ENCODE data around the gene PRKCE.

PRKCE gene

DNA sequence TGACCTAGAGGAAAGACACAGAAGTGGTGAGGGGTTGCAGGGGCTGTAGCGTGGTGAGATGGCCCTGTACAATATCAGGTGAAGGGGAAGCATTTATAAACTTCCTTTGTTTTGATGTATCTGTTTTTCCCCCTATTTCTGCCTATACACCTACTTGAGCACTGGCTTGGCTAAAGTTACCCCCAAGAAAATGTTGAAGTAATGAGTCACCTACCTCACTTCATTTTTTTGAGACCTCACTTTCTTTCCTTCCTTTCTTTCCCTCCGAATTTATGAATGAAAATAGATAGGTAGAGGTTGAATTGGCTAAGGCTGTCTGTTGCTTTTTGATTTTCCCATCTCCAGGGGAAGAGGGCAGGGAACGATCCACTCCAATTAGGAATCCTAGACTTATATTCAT, 414.6 kb downstream of the PRKCE start:
- DNase-seq, result no peak

DNA sequence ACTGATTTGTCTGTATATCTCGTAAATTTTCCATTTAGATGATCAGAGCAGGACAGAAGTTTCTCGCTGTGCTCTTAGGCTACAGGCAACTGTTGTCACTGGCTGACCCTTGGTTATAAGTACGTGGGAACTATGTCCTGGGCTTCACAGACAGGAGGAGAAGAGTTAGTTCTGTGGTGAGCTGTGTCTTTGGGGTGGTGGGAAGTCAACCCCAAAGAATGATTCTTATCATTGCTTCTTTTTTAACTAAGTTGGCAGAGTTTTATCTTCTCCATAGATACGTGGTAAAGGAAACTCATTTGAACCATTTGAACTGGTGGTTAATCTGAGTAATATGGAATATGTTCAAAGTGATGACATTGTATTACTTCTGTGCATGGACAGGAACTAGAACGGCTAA, 415.1 kb downstream of the PRKCE start:
- no peak for DNase-seq

DNA sequence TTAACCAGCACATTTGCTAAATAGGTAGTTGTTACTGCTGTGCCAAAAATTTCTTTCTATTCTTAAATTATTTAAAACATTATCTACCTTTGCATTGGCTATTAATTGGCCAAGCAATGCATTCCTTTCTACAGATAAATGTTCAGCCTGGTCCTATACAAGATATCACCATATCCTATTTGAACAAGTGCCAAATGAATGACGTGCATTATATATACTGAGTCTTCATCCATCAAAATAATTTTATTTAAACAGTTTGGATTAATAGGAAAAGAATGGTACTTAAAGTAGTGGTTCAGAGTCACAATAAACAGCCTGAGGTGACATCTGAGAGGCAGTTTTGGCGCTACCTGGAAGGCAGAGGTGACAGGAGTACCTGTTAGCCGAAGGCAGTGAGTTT, 415.6 kb downstream of the PRKCE start:
- DNase-seq, result no peak

DNA sequence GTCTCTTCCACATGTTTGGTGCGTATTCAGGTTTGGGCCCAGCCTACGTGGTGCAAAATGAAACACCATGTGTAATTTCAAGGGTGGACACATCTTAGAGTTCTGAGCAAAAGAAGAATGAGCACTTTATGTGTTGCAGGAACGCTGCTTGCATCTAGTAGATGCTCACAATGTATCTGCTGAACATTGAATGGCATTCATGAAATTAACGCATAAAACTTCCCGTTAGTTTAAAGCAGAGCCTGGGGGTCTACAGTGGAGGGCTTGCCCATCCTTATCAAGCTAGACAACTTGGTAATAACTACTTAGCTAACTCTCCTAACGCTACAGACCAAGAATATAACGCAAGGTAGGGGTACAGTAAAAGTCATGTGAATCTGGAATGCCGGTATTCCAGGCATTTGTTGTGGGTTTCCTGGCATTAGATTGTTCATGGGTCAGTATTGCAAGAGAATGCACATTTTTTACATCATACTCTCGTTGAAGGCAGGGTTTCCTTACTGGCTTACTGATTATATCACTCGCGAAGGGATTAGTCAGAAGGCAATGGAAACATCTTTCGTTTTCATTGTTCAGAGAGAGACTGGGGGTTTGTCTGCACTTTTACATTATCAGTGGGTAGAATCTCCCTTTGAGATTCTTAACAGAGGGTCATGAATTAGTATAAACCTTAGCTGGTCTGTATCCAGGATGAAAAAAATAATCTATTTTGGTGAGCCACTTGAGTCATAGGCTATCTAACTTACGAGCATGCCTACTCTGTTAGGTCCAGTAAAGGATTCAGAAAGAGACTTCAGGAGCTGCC, 416.2 kb downstream of the PRKCE start:
- DNase-seq, result no peak

DNA sequence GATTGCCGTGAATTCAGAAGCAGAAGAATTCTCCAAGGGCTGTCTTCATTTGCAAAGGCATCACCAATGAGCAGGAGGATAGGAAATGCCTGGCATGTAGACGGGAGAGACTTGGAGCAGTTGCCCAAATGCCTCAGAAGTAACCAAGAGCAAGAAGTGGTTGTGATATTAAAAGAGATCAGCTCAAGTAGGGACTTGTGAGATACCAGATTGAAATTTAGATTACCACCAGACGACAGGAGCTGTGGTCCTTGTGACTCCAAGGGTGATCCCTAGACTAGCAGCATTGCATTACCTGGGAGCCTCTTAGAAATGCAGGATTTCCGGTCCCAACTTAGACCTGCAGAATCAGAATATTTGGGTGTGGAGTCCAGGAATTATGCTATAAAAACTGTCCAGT, 417.2 kb downstream of the PRKCE start:
- no peak for DNase-seq

DNA sequence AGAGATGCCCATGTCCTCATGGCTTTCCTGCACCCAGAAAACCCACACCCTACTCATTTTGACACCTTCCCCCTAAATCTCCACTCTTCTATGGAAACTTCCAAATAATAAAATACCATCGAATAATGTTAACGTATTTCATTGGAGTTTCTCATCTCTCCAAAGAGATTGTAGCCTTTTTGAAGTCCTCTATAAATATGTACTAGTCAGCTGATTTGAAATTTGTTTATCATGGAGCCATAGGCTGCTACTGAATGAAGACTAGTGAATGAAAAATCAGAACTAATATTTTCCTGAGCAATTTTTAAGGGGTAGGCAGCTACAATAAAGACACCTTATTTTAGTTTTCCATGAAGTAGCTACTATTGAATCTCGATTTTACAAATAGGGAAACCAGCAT, 419.6 kb downstream of the PRKCE start:
- no peak for DNase-seq

DNA sequence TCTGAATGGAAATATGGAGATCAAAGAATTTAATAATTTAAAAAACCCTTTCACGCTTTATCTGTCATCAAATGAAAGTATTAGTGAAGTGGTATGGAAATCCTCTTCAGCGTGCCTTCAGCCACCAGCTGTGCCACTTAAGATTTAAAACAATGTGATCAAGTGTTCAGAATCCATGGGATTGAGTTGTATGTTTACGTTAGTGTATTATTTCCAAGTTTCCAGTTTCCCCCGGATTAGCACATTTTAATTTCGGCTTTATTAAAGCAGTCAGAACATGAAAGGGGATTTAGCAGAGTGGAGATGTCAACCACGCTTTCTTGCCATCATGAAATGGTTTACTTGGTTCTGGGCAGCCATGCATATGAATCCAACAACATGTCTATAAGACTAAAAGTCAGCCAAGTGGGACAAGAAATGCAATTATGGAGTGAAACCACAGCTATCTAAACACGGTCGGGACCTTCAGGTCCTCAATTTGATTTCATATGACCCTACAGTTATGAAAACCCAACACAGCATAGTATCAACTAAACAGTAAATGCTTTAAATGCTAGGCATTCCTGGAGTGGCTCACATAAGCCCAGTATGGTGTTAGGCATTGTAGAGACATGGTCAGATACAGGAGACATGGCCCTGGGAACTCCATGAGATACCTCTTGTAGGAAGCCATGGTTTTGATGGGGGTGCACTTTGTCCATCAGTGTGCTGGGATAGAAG, 420.8 kb downstream of the PRKCE start:
- DNase-seq, result no peak

DNA sequence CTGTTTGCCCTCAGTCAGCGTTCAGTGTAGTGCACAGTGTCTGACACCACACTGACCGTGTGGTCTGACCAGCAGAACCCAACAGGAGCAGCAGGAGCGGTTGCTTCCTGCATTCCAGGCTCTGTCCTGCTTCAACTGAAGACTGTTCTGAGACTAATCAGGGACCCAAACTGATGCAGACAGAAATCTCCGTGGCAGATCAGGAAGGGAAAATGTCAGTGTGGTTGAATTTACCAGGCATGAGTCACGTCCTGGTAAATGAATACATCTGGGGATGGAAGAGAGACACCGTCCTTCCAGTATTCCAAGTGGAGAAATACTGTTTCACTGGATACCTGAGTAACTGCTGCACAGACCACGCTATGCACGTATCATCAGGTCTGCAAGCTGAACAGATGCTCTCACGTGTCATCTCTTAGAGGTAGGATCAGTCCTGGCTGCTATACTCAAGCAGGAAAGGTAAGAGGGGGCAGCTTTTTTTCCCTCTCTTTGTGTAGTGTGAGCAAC, 422.1 kb downstream of the PRKCE start:
- DNase-seq, result no peak

DNA sequence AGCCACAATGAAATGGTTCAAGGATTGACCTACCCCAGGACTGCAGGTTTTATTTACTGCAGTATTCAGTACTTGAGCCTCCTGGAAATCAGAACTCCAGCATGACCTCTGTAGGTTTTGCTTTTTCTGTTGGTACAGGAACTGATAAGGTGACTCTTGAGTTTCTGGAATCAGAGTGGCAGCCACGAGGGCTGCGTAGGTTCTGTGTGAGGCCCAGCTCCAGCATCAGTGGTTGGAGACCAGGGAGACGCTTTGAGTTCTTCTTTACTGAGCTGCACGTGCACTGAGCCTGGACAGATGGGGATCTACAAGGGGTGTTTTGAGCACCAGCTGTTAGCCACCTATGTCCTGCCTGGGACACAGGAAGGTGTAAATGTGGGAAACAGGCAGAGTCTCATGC, 423.0 kb downstream of the PRKCE start:
- no peak for DNase-seq

DNA sequence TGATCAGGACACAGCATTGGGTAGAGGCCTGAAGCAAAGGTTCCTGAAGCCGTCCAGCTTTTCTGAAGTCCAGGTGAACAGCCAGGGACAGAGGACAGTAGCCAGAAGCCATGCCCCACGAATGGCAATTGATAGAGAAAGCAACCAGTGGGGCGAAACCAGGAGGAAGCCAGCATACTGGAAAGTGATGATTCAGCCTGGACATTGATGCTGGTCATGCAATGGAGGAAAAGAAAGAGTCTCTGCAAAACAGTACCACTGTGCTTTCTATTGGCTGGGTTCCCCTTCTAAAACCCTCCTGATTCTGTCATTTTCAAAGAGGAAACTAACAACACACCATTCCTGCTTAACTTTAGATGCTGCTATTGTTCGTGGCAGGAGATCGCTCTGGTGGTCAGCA, 424.4 kb downstream of the PRKCE start:
- no peak for DNase-seq

DNA sequence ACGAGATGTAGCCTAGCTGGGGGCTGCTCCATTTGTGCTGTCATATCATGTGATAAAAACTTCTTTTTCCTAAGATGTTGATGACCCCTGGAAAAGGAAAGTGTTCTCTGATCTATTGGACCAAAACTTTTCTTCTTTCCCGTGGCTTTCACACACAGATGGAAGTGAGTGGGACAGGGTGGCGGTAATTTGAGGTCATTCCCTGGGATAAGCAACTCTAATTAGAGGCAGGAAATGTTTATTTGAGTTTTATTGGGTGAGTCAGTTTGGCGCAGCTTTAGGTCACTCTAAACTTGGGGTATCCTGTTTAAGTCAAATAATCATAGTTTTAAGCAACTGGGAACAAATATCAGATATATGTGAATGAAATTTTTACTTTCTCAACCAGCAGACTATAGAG, 424.8 kb downstream of the PRKCE start:
- DNase-seq, result no peak

DNA sequence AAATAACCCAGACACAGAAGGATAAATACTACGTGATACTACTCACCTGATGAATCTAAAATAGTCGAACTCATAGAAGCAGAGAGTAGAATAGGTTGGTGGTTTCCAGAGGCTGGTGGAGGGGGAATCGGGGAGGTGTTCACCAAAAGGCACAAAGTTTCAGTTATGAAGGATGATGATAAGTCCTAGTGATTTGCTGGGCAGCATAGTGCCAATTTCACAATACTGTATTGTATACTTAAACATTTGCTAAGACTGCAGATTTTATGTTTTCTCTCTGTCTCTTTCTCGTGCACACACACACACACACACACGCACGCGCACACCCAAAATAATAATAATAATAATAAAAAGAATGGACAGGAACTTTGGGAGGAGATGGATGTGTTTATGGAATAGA, 425.4 kb downstream of the PRKCE start:
- DNase-seq, result no peak

DNA sequence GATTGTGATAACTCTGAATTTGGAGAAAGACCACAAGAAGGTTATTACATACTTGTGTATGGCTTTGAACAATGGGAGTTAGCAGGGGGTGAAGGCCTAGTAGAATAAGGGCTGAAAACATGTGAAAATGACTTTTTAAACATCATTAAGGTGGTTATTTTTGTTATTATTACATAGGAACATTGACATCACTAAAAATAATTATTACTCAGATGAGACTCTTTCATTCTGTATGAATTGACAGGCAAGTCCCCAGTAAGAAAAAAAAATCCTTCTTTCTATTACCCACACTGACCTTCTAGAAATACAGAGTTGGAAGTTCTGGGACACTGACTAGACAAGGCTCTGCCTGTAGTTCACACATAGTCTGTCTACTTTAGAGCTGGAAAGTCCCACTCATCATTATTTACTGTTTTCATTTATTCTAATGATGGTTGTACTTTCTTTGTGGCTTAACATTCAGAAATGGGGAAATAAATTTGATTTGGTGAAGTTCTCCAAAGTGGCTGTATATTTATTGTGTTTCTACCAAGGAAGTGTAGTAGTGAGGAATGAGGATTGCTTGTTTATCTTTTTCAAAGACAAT, 426.1 kb downstream of the PRKCE start:
- DNase-seq, result no peak

DNA sequence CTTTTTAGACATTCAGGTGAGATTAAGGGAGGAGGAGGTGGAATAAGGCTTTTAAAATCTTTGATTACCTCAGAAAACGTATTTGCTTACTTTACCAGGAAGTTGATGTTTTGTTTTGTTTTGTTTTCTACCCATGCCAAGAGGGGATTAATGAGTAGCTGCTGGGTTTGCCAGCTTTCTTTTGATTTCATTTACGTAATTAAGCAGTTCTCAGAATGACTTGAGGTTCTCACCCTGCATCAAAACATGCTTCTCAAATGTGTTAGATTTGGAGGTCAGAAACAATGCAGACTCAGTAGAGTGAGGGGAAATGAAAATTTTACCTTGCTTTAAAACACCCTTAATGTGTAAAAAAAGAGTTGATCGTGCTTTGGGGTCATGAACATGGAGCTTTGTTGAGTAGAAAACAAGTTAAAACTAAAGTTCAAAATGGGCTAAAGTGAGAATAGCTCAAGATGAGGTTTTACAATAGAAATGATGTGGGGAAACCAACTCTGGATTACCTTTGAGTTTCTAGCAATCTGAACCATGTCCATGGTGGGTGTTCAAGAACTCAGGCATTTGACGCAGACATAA, 428.6 kb downstream of the PRKCE start:
- no peak for DNase-seq

DNA sequence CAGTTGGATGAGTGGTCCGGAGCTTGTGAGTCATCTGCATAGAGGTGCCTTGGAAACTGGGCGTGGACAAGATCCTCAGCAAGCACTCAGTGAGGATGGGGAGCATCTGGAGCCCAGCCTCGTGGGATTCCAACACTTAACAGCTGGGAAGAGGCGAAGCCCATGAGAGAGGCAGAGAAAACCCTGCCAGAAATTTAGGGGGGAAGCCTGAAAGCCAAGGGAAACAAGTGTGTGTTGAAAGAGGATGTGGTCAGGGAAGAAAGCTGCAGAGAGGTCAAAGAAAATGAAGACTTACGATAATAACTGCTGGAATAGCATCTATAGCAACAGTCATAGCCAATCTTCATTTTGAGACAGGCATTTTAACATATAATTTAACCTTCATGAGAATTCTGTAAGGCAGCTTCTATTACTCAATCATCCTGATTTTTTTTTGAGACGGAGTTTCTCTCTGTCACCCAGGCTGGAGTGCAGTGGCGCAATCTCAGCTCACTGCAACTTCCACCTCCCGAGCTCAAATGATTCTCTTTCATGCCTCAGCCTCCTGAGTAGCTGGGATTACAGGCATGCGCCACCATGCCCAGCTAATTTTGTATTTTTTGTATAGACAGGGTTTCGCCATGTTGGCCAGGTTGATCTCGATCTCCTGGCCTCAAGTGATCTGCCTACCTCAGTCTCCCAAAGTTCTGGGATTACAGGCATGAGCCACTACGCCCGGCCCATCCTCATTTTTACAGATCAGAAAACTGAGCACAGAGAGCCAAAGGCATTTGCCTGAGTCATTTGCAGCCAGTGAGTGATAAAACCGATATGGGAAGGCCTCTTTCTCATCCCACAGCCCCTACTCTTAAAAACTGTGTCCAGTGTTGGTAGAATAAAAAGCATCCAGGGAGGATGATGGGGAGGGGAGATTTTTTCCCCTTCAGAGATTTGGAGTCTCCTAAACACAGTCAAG, 431.3 kb downstream of the PRKCE start:
- no peak for DNase-seq

DNA sequence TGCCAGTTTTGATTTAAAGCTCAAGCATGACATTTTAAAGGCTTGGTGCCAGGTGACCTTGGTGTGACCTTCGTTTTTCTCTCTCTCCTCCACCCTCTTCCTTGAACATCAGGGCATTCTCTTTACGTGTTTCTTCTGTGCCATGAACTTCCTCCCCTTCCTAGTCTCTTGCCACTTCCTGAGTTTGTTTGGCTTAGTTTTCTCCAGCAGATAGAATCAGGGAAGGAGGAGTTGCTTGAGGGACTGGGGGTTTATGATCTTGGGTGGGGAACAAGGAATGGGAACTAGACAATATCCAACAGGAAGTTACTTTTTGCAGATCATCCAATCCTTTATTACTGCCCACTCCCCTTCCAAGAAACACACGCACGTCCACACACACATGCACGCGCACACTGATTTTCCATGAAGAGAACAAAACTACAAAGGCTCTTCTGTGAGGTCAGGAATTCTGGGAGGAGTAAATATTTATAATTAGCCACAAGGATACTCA, 435.1 kb downstream of the PRKCE start:
- no peak for DNase-seq

DNA sequence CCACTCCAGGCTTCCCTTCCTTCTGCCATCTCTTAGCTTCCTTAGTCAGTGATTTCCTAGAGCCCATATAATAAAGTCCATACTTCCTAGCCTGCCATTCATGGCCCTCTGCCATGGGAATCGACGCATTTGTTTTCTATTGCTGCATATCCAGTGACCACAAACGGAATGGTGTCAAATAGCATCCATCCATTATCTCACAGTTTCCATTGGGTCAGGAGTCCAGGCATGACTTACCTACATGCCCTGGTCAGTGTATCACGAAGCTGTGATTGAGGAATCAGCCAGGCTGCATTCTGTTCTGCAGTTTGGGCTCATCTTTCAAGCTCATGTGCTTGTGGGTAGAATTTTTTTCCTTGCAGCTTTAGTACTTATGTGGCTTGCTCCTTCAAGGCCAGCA, 436.0 kb downstream of the PRKCE start:
- DNase-seq, result no peak

DNA sequence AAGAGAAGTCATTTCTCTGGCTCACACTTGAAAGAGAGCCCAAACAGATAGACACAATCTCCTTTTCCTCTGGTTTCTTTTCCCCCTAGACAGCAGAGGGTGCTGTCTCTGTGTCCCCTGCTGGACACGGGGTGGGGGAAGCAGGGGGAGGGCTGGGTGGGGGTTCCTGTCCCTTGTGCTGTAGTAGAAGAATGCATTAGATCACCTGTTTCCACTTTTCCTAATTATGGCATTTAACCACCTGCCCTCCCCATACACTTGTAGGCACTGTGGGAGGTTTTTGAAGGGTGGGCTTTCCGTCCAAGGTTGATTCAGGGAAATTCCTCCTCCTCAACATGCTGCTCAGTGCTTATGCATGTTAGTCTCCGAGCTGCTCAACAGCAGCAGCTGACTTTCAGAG, 439.5 kb downstream of the PRKCE start:
- no peak for DNase-seq

DNA sequence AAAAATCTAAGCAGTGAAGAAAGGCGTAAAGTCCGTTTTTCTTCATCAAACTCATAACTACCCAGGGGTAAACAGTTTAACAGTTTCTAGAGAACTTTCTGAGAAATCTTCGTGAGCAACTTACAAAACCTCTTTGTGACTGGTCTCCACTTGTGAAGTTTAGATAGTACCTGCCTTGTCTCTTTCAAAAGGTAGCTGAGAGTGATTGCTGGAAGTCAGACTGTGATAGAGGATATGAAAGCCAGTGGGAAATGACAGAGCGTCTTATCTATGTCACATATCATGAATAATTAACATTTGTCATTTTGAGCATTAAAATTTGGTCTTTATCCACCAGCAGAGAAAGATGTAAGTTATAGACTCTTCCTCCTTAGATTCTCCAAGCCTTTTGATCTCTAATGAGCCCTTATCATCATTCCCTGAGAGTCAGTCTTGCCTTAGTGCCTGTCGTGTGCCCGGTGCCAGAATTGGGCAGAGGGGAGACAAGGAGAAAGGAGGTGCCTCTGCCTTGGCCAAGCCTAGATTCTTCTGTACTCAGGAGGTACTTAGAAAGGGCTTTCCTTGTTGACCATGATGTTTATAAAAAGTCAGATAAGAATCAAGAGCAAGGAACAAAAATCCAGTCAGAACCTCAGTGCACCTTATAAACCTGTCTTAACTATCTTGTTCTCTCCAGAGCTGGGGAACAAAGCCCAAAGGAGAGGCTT, 440.6 kb downstream of the PRKCE start:
- DNase-seq, result no peak

DNA sequence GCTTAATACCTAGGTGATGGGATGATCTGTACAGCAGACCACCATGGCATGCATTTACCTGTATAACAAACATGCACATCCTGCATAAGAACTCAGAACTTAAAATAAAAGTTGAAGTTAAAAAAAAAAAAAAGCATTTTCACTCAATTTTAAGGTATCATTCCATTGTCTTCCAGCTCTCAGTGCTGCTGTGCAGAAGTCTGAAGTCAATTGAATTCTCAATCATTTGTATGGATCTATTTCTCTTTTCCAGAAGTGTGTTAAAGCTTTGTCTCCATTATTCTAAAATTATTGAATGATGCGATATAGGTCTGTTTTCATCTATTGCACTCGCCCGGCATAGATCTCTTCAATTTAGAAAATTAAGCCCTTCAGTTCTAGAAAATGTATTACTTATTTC, 443.2 kb downstream of the PRKCE start:
- no peak for DNase-seq

Measured in anterior cingulate cortex (tissue), 58 donors.